GM21786 (cell line): Measurements from ENCODE around the gene PEAK3.

Source experiments
- ATAC-seq: cut with Tn5 transposase; IDR thresholded peaks from one replicate; pipeline ENCODE4 v1.9.1; 2021; ENCODE audit not compliant: unreplicated experiment

The PEAK3 gene

GRCh38 chr19:2239173-2239572 is 42.8 kb downstream of the PEAK3 start:
- ATAC-seq, result no peak

GRCh38 chr19:2237869-2238153 is 44.2 kb downstream of the PEAK3 start:
- ATAC-seq, result no peak

GRCh38 chr19:2237051-2237868 is 44.7 kb downstream of the PEAK3 start:
- ATAC-seq, result no peak

GRCh38 chr19:2236314-2237050 is 45.5 kb downstream of the PEAK3 start, which contains the start of the genes PLEKHJ1 and SF3A2:
Gene PLEKHJ1, minus strand, starts transcription at chr19:2236329. Its CDS starts 81 bp downstream, at chr19:2236248.
Gene SF3A2, plus strand, starts transcription at chr19:2236824. Its CDS starts 6,595 bp downstream, at chr19:2243419.
- ATAC-seq, result peak; percentile 70

GRCh38 chr19:2236064-2236313 is 46.0 kb downstream of the PEAK3 start:
- ATAC-seq, result no peak

GRCh38 chr19:2235381-2236063 is 46.5 kb downstream of the PEAK3 start:
- ATAC-seq, result no peak

- ATAC-seq, result no peak
These were observed 47.0 kb downstream of the PEAK3 start for GRCh38 chr19:2234996-2235380.

GRCh38 chr19:2233601-2234280 is 48.2 kb downstream of the PEAK3 start:
- ATAC-seq, result no peak

- no peak for ATAC-seq
These were observed 49.5 kb downstream of the PEAK3 start for GRCh38 chr19:2232286-2233151.

GRCh38 chr19:2231621-2232221 is 50.3 kb downstream of the PEAK3 start:
- no peak for ATAC-seq

- ATAC-seq, result no peak
These were observed 51.0 kb downstream of the PEAK3 start for GRCh38 chr19:2230807-2231533.

- no peak for ATAC-seq
These were observed 51.9 kb downstream of the PEAK3 start for GRCh38 chr19:2230033-2230531.

GRCh38 chr19:2229103-2230032 is 52.6 kb downstream of the PEAK3 start:
- no peak for ATAC-seq

GRCh38 chr19:2228157-2229030 is 53.6 kb downstream of the PEAK3 start:
- ATAC-seq, result no peak

GRCh38 chr19:2227415-2228156 is 54.4 kb downstream of the PEAK3 start:
- ATAC-seq, result no peak

- ATAC-seq, result no peak
These were observed 55.1 kb downstream of the PEAK3 start for GRCh38 chr19:2226840-2227360.
